HG03103 (cell line): ENCODE measurements around the gene ARHGAP35.

Experiments
- ATAC-seq: cut with Tn5 transposase; IDR thresholded peaks from one replicate; pipeline ENCODE4 v1.9.1; 2021; ENCODE audit warnings: low read depth; ENCODE audit not compliant: unreplicated experiment

The ARHGAP35 gene

GRCh38 chr19:46901701-46902401, 41.1 kb downstream of the ARHGAP35 start:
- ATAC-seq: no peak

GRCh38 chr19:46902402-46902766, 41.6 kb downstream of the ARHGAP35 start:
- ATAC-seq: no peak

- ATAC-seq: no peak
These were observed 42.7 kb downstream of the ARHGAP35 start for GRCh38 chr19:46903458-46903857.

GRCh38 chr19:46904114-46905060, 43.6 kb downstream of the ARHGAP35 start:
- ATAC-seq: no peak

GRCh38 chr19:46906221-46906620, 45.4 kb downstream of the ARHGAP35 start:
- ATAC-seq: no peak

GRCh38 chr19:46907880-46908279, 47.1 kb downstream of the ARHGAP35 start:
- no peak for ATAC-seq

- ATAC-seq: no peak
These were observed 48.6 kb downstream of the ARHGAP35 start for GRCh38 chr19:46909356-46909755.
